Central memory CD8-positive, alpha-beta T cell (primary cell): ENCODE data around the gene BANP.
"Not testable (repeated sequence)": the region's sequence is repeated elsewhere in the genome, so short reads cannot be mapped to it uniquely, and the experiment has no call there.

Experiments
- ATAC-seq: fragments of 150-1000 bp; cut with Tn5 transposase; replicated peaks from 2 replicates; pipeline ENCODE4 v1.10.0; 2022; ENCODE audit warnings: mild to moderate bottlenecking, moderate FRiP score, moderate number of reproducible peaks; ENCODE audit not compliant: poor library complexity, severe bottlenecking; ENCODE audit errors: extremely low read depth
- DNase-seq, 2 donors: peaks; one replicate each; pipeline ENCODE4 v3.0.0; 2021; ENCODE audit warnings: low spot score in 2 of 2
- H3K27ac Mint-ChIP-seq: one replicate; pipeline ENCODE4 v1.8.0; 2022; ENCODE audit warnings: low read depth, mild to moderate bottlenecking, moderate library complexity, mixed read lengths
- H3K27me3 Mint-ChIP-seq: one replicate; pipeline ENCODE4 v1.8.0; 2022; ENCODE audit warnings: mixed read lengths
- H3K36me3 Mint-ChIP-seq: one replicate; pipeline ENCODE4 v1.8.0; 2022; ENCODE audit warnings: mild to moderate bottlenecking, moderate library complexity, mixed read lengths; ENCODE audit not compliant: insufficient read depth
- H3K4me1 Mint-ChIP-seq: one replicate; pipeline ENCODE4 v1.8.0; 2022; ENCODE audit warnings: mixed read lengths
- H3K4me3 Mint-ChIP-seq: one replicate; pipeline ENCODE4 v1.8.0; 2022; ENCODE audit warnings: mild to moderate bottlenecking, moderate library complexity, mixed read lengths
- H3K9me3 Mint-ChIP-seq: one replicate; pipeline ENCODE4 v1.8.0; 2022; ENCODE audit warnings: mixed read lengths

The BANP gene

GRCh38 chr16:87932475-87933139, 18.6 kb upstream of the BANP start:
- H3K27me3 Mint-ChIP-seq, DNase-seq, H3K4me3 Mint-ChIP-seq, H3K27ac Mint-ChIP-seq, H3K4me1 Mint-ChIP-seq, H3K9me3 Mint-ChIP-seq, H3K36me3 Mint-ChIP-seq, ATAC-seq: not testable (repeated sequence)

GRCh38 chr16:87933140-87933495, 18.1 kb upstream of the BANP start:
- peaks cover 1% of the 10 kb centered on the region for H3K36me3 Mint-ChIP-seq
- H3K9me3 Mint-ChIP-seq = no peaks in the 10 kb centered on the region
- H3K27ac Mint-ChIP-seq = no peak overlapping the region
- H3K4me3 Mint-ChIP-seq = no peak overlapping the region
- no peak for DNase-seq
- ATAC-seq = no peak
- no peaks in the 10 kb centered on the region for H3K4me1 Mint-ChIP-seq
- no peaks in the 10 kb centered on the region for H3K27me3 Mint-ChIP-seq

GRCh38 chr16:87934752-87935425, 16.3 kb upstream of the BANP start:
- not testable (repeated sequence) for H3K4me3 Mint-ChIP-seq, H3K4me1 Mint-ChIP-seq, H3K9me3 Mint-ChIP-seq, H3K36me3 Mint-ChIP-seq, ATAC-seq, DNase-seq, H3K27me3 Mint-ChIP-seq, H3K27ac Mint-ChIP-seq

GRCh38 chr16:87936016-87936374, 15.2 kb upstream of the BANP start:
- H3K4me1 Mint-ChIP-seq, H3K27me3 Mint-ChIP-seq, H3K36me3 Mint-ChIP-seq, DNase-seq, H3K4me3 Mint-ChIP-seq, H3K9me3 Mint-ChIP-seq, ATAC-seq, H3K27ac Mint-ChIP-seq: not testable (repeated sequence)

- Mint-ChIP-seq H3K4me3 (no peak within 1 kb of the TSS), H3K27ac (no peak within 1 kb of the TSS), H3K27me3 (no peaks in the 10 kb centered on the region), H3K4me1 (no peaks in the 10 kb centered on the region), H3K9me3 (no peaks in the 10 kb centered on the region), H3K36me3 (no peaks in the 10 kb centered on the region)
- DNase-seq (no peak), ATAC-seq (no peak)
Observed at GRCh38 chr16:87936375-87937230, 14.6 kb upstream of the BANP start, which contains the start of gene CA5A. Gene CA5A, minus strand, starts transcription at chr16:87936529. Its CDS starts 79 bp downstream, at chr16:87936450.

GRCh38 chr16:87937231-87937542, 14.0 kb upstream of the BANP start:
- H3K36me3 Mint-ChIP-seq, H3K27me3 Mint-ChIP-seq, H3K4me1 Mint-ChIP-seq, H3K4me3 Mint-ChIP-seq, H3K27ac Mint-ChIP-seq, DNase-seq, H3K9me3 Mint-ChIP-seq, ATAC-seq: not testable (repeated sequence)

GRCh38 chr16:87938412-87938949, 12.8 kb upstream of the BANP start:
- H3K27ac Mint-ChIP-seq = no peak overlapping the region

GRCh38 chr16:87939562-87940423, 11.4 kb upstream of the BANP start:
- Mint-ChIP-seq H3K27me3 (no peaks in the 10 kb centered on the region), H3K4me1 (no peaks in the 10 kb centered on the region), H3K27ac (no peak overlapping the region), H3K4me3 (no peak overlapping the region), H3K36me3 (no peaks in the 10 kb centered on the region), H3K9me3 (no peaks in the 10 kb centered on the region)
- ATAC-seq (no peak), DNase-seq (no peak)

More at GRCh38 chr16:87938412-87938949, 12.8 kb upstream of the BANP start:
- Mint-ChIP-seq H3K36me3 (no peaks in the 10 kb centered on the region), H3K27me3 (no peaks in the 10 kb centered on the region), H3K9me3 (no peaks in the 10 kb centered on the region), H3K4me1 (no peaks in the 10 kb centered on the region), H3K4me3 (no peak overlapping the region)
- DNase-seq (no peak), ATAC-seq (no peak)

GRCh38 chr16:87942680-87943079, 8.6 kb upstream of the BANP start:
- no peaks in the 10 kb centered on the region for H3K36me3 Mint-ChIP-seq
- DNase-seq (no peak), ATAC-seq (no peak)
- no peak overlapping the region for H3K27ac Mint-ChIP-seq
- no peaks in the 10 kb centered on the region for H3K4me1 Mint-ChIP-seq
- H3K27me3 Mint-ChIP-seq = peaks cover 10% of the 10 kb centered on the region
- no peaks in the 10 kb centered on the region for H3K9me3 Mint-ChIP-seq
- H3K4me3 Mint-ChIP-seq = no peak overlapping the region

- Mint-ChIP-seq H3K36me3 (no peaks in the 10 kb centered on the region), H3K4me1 (no peaks in the 10 kb centered on the region), H3K4me3 (no peak overlapping the region), H3K27me3 (peaks cover 16% of the 10 kb centered on the region), H3K27ac (no peak overlapping the region), H3K9me3 (no peaks in the 10 kb centered on the region)
- no peak for DNase-seq
- no peak for ATAC-seq
Observed at GRCh38 chr16:87945351-87946042, 5.7 kb upstream of the BANP start.

- DNase-seq (no peak), ATAC-seq (no peak)
- peaks cover 5% of the 10 kb centered on the region for H3K36me3 Mint-ChIP-seq
- no peak overlapping the region for H3K27ac Mint-ChIP-seq
- H3K4me3 Mint-ChIP-seq = no peak overlapping the region
- H3K9me3 Mint-ChIP-seq = no peaks in the 10 kb centered on the region
- H3K27me3 Mint-ChIP-seq = peaks cover 16% of the 10 kb centered on the region
- peaks cover under 1% of the 10 kb centered on the region for H3K4me1 Mint-ChIP-seq
Observed at GRCh38 chr16:87946596-87947347, 4.5 kb upstream of the BANP start.
